Heart right ventricle (tissue), 16 donors: Measurements from ENCODE around the gene LGI2. TPM values are rescaled to one million over a fixed set of nuclear protein-coding genes. Genes with fewer than 3 reads are reported as not detected.

Experiments used
- ATAC-seq, 8 donors: fragments of 200-7000 bp; cut with Tn5 transposase; one replicate each; pipeline ENCODE4 v1.9.1; 2020; ENCODE audit warnings: mild to moderate bottlenecking in 8 of 8, moderate library complexity in 8 of 8, moderate number of reproducible peaks in 1 of 8
- DNase-seq, 2 donors: peaks; one replicate each; pipeline ENCODE4 v3.0.0-alpha.2; 2020
- H3K27ac ChIP-seq, 10 donors: fragments of 200-600 bp; sonication (generic) in 2 of 10; one replicate each; pipeline versions ENCODE4 v1.5.0 to v1.8.0; 2020 to 2022; ENCODE audit warnings: mild to moderate bottlenecking in 3 of 10
- H3K27me3 ChIP-seq, 7 donors: fragments of 200-600 bp; one replicate each; pipeline ENCODE4 v1.8.0; 2021 to 2022; ENCODE audit warnings: mild to moderate bottlenecking in 2 of 7
- H3K36me3 ChIP-seq, 9 donors: fragments of 200-600 bp; sonication (generic) in 1 of 9; one replicate each; pipeline versions ENCODE4 v1.5.0 to v1.8.0; 2020 to 2022; ENCODE audit warnings: mild to moderate bottlenecking in 2 of 9
- H3K4me1 ChIP-seq, 9 donors: fragments of 200-600 bp; sonication (generic) in 1 of 9; one replicate each; pipeline versions ENCODE4 v1.5.0 to v1.8.0; 2020 to 2022; ENCODE audit warnings: mild to moderate bottlenecking in 4 of 9
- H3K4me3 ChIP-seq, 10 donors: fragments of 200-600 bp; sonication (generic) in 2 of 10; one replicate each; pipeline versions ENCODE4 v1.5.0 to v1.8.0; 2020 to 2022; ENCODE audit warnings: mild to moderate bottlenecking in 7 of 10, moderate library complexity in 2 of 10
- H3K9me3 ChIP-seq, 11 donors: fragments of 200-600 bp in 10 of 11; sonication (generic) in 2 of 11; one replicate each; pipeline versions ENCODE4 v1.5.0 to v1.8.0; 2013 to 2022; ENCODE audit warnings: mild to moderate bottlenecking in 2 of 11, control low read depth in 1 of 11, moderate library complexity in 1 of 11
- CTCF ChIP-seq, 9 donors: fragments of 200-600 bp; sonication (generic) in 2 of 9; IDR thresholded peaks; one replicate each; pipeline versions ENCODE4 v1.5.0 to v1.8.0; 2021 to 2022; ENCODE audit warnings: antibody characterized with exemption in 9 of 9, mild to moderate bottlenecking in 5 of 9, moderate library complexity in 1 of 9
- WGBS, 2 donors: extraction: QIAGEN DNeasy Blood & Tissue Kit; methylation state at CpG; one replicate each; pipeline ENCODE4 v1.1.7; 2013; ENCODE audit warnings: inconsistent platforms in 1 of 2; 5-methylcytosine and 5-hydroxymethylcytosine counted together
- intact Hi-C, 10 donors: fragments of 100-400 bp; cut with DNase I; formaldehyde crosslinking; loops; one replicate each; pipeline versions ENCODE4 v1.11.1 to v1.14.2; 2022
- polyA plus RNA-seq, 2 donors: library from polyadenylated mRNA; stranded (reverse); fragments of 200-250 nt; gene quantifications; one replicate each; pipeline ENCODE4 v1.2.3, GENCODE V29; 2013
- total RNA-seq, 10 donors: library from RNA; stranded (reverse); fragmentation: NEBNext Ultra II Directional in 3 of 10; extraction: Animal tissue kit (Norgen Biotek cat#: 25700) in 3 of 10; gene quantifications; one replicate each; pipeline versions ENCODE4 v1.2.1 to v1.2.4, GENCODE V29; 2021 to 2023
- donor health status: Arrhythmogenic right ventricular cardiomyopathy.
- donor health status: ischemic (EF 13 %, LVEDD 7.1; RV severe dilation, severe dysfunction).
- donor health status: healthy with polysubstance abuse.
- donor health status: DM: no; HTN: yes; CAD: no.
- donor health status: DM: no; HTN: no; CAD: no.
- donor health status: ischemic (EF 25% LVEDD 6.9; RV normal size, moderate dysfunction).
- donor health status: ischemic (EF 25% LVEDD 5.7; RV mildly dilated, moderate dysfunction).
- donor health status: healthy.
- donor health status: DM: yes; HTN: yes; CAD: no.
- donor health status: Ischemic cardiomyopathy.
- donor health status: ischemic (EF 35%, LVEDD 5.7; RV mildly dilated, moderate dysfunction).
- donor health status: nonischemic (EF 11% LVEDD 7.7; RV severe dilation, severe dysfunction).
- donor health status: DM: yes; HTN: yes; CAD: no.
- donor health status: PGD.
- donor health status: ischemic (EF 29% LVEDD 5.4; RV normal size, mild dysfunction).
- donor health status: nonischemic (EF 23%, LVEDD 6.1; RV moderate dilation, normal function).

Gene LGI2
- total and polyA plus RNA-seq, 12 donors = 0.80 to 7.9 (median 2.1) TPM

GRCh38 chr4:25002681-25003080, 28.1 kb downstream of the LGI2 start:
- peak overlapping the region in 7 of 10 donors; percentile 12 to 77 (median 23) for H3K27ac ChIP-seq
- no peak overlapping the region for H3K4me3 ChIP-seq
- no peaks in the 10 kb centered on the region for H3K36me3 ChIP-seq
- ATAC-seq = peak; percentile 43 to 88 (median 64)
- H3K4me1 ChIP-seq = peaks cover 2 to 50% (median 19%) of the 10 kb centered on the region in 9 donors
- H3K27me3 ChIP-seq = no peaks in the 10 kb centered on the region
- 56 to 77% methylated on average over 1 of the region's 1 CpG for WGBS, 2 donors
- no peaks in the 10 kb centered on the region for H3K9me3 ChIP-seq
- intact Hi-C loops = no loop called here
- no peak for TF ChIP-seq CTCF (IDR thresholded peaks at IDR 0.05)
- no peak for DNase-seq

GRCh38 chr4:25001509-25001908, 29.2 kb downstream of the LGI2 start:
- ATAC-seq (no peak), DNase-seq (no peak)
- H3K4me1 ChIP-seq = peaks cover 2 to 50% (median 19%) of the 10 kb centered on the region in 9 donors
- H3K36me3 ChIP-seq = no peaks in the 10 kb centered on the region
- no peaks in the 10 kb centered on the region for H3K27me3 ChIP-seq
- H3K9me3 ChIP-seq = no peaks in the 10 kb centered on the region
- TF ChIP-seq CTCF (IDR thresholded peaks at IDR 0.05) = no peak
- intact Hi-C loops = no loop called here
- WGBS, 2 donors = 82 to 86% methylated on average over 3 of the region's 3 CpGs
- peak overlapping the region in 5 of 10 donors; percentile 12 to 77 (median 23) for H3K27ac ChIP-seq
- H3K4me3 ChIP-seq = no peak overlapping the region

DNA sequence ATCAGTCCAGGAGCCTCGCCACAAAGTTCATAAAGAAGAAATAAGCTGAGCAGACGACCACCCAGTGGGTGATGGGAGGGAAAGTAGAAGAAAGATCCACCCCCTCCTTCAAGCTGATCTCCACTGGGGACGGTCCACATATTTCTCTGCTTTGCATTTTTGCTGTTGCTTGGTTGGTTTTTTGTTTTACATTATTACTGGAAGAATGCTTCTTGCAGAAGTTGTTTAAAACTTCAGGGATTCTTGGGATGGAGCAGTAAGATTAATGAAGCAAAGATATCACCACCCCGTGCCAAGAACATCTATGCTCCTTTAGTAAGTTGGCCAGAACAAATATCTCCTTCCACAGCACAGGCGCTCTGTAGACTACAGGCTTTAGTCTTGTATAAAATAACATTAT, 30.1 kb downstream of the LGI2 start:
- Histone ChIP-seq H3K27me3 (no peaks in the 10 kb centered on the region), H3K9me3 (no peaks in the 10 kb centered on the region), H3K27ac (no peak overlapping the region), H3K36me3 (no peaks in the 10 kb centered on the region), H3K4me1 (peaks cover 2 to 50% (median 19%) of the 10 kb centered on the region in 9 donors), H3K4me3 (no peak overlapping the region)
- intact Hi-C loops = no loop called here
- DNase-seq (no peak), ATAC-seq (no peak)
- no peak for TF ChIP-seq CTCF (IDR thresholded peaks at IDR 0.05)
- 75 to 79% methylated on average over 5 of the region's 5 CpGs for WGBS, 2 donors

DNA sequence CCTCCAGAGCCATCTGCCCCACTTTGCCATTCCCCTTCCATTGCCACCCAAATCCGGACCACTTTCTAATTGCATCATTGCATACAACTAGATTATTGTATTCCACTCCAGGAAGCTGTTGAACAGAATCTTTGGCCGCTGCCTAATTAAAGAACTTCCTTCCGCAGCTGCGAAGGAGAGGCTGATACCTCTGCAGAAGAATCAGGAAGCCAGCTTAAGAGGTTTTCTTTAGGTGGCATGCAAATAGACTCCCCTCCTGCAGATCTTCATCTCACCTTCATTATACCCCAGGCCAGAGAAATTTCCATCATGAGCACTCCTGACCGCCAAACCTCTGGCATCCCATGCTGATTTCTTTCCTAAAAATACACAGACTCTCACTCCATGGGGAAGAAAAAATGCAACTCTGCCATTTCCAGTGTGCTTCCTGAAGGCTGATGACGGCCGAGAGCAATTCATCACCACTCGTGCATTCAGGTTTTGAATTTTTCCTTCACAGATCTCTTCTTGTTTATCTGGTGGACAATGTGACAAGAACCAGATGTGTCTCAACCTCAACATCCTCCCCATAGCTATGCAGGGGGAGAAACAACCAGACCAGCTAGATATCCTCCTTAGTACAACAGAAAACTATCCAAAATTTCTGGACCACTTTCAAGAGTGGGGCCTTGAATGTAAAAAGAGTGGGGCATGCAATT, 31.2 kb downstream of the LGI2 start:
- DNase-seq (no peak), ATAC-seq (peak in 3 of 8 donors; percentile 29 to 38 (median 33))
- peak overlapping the region in 2 of 10 donors; percentile 34 to 37 for H3K27ac ChIP-seq
- no peak overlapping the region for H3K4me3 ChIP-seq
- H3K27me3 ChIP-seq = no peaks in the 10 kb centered on the region
- peaks cover 0 to 7% (median 0%) of the 10 kb centered on the region in 11 donors for H3K9me3 ChIP-seq
- 11% methylated on average over 8 of the region's 8 CpGs for WGBS, 2 donors
- no peaks in the 10 kb centered on the region for H3K36me3 ChIP-seq
- no peak for TF ChIP-seq CTCF (IDR thresholded peaks at IDR 0.05)
- H3K4me1 ChIP-seq = peaks cover 2 to 50% (median 19%) of the 10 kb centered on the region in 9 donors
- intact Hi-C loops = no loop called here
